ENCODE data around the gene CD68.
"Not testable (repeated sequence)": the region's sequence is repeated elsewhere in the genome, so short reads cannot be mapped to it uniquely, and the experiment has no call there.

Gene CD68

GRCh38 chr17:7582396-7583252 lies 3.2 kb downstream of the CD68 start:
- DNase-seq = no peak

- no peak for DNase-seq
Observed at GRCh38 chr17:7583253-7584109, 4.0 kb downstream of the CD68 start, which contains the start of gene MPDU1. Gene MPDU1, plus strand, starts transcription at chr17:7583852. Its CDS starts 11 bp downstream, at chr17:7583863.

- no peak for DNase-seq
Observed at GRCh38 chr17:7586673-7587419, 7.4 kb downstream of the CD68 start.

GRCh38 chr17:7587420-7588151 lies 8.1 kb downstream of the CD68 start:
- DNase-seq = no peak

GRCh38 chr17:7588553-7589203 lies 9.2 kb downstream of the CD68 start:
- no peak for DNase-seq

- DNase-seq = no peak
Observed at GRCh38 chr17:7589204-7589868, 9.9 kb downstream of the CD68 start.

- no peak for DNase-seq
Observed at GRCh38 chr17:7589891-7590691, 10.7 kb downstream of the CD68 start, which contains the start of gene SOX15. Gene SOX15, minus strand, starts transcription at chr17:7590094. Its CDS starts 418 bp downstream, at chr17:7589676.

GRCh38 chr17:7590743-7591142 lies 11.3 kb downstream of the CD68 start:
- no peak for DNase-seq

GRCh38 chr17:7591596-7591995 lies 12.2 kb downstream of the CD68 start:
- no peak for DNase-seq

GRCh38 chr17:7592422-7593021 lies 13.1 kb downstream of the CD68 start:
- DNase-seq = no peak

GRCh38 chr17:7593296-7593695 lies 13.9 kb downstream of the CD68 start:
- no peak for DNase-seq

GRCh38 chr17:7597561-7597960 lies 18.1 kb downstream of the CD68 start:
- not testable (repeated sequence) for DNase-seq

GRCh38 chr17:7606280-7606679 lies 26.8 kb downstream of the CD68 start:
- no peak for DNase-seq

GRCh38 chr17:7610641-7611040 lies 31.2 kb downstream of the CD68 start:
- no peak for DNase-seq

GRCh38 chr17:7611635-7612293 lies 32.3 kb downstream of the CD68 start:
- DNase-seq = no peak

- DNase-seq = no peak
Observed at GRCh38 chr17:7612294-7612640, 32.8 kb downstream of the CD68 start.

- DNase-seq = no peak
Observed at GRCh38 chr17:7613769-7614424, 34.5 kb downstream of the CD68 start.

- DNase-seq = peak; percentile 91
Observed at GRCh38 chr17:7614425-7615264, 35.2 kb downstream of the CD68 start, which contains the start of gene FXR2. Gene FXR2, minus strand, starts transcription at chr17:7614897. Its CDS starts 365 bp downstream, at chr17:7614532.

All from cortex of kidney (tissue), 1 donor.